Hippocampal formation (tissue), 2 donors: ENCODE data around the gene TSHZ1.

Experiments
- DNase-seq, 2 donors: peaks; one replicate each; lab custom pipeline; 2025; lab: John Stamatoyannopoulos, UW

The TSHZ1 gene

GRCh38 chr18:75207310-75208154 is 3.1 kb upstream of the TSHZ1 start:
- no peak for DNase-seq

- peak; percentile 34 to 45 for DNase-seq
These were observed 2.3 kb upstream of the TSHZ1 start for GRCh38 chr18:75208155-75208835.

GRCh38 chr18:75208836-75209128 is 1.8 kb upstream of the TSHZ1 start:
- DNase-seq: no peak

- peak; percentile 72 to 86 for DNase-seq
These were observed 1.3 kb upstream of the TSHZ1 start, which contains the start of gene PTGR3 for GRCh38 chr18:75209129-75209950. Gene PTGR3 (minus strand): TSS chr18:75209139. CDS start chr18:75209058, 81 bp downstream.

GRCh38 chr18:75209951-75210258 is 692 bp upstream of the TSHZ1 start:
- DNase-seq: no peak

- no peak for DNase-seq
These were observed 515 bp downstream of the TSHZ1 start for GRCh38 chr18:75211002-75211621.

GRCh38 chr18:75211626-75211952 is 992 bp downstream of the TSHZ1 start:
- DNase-seq: no peak

GRCh38 chr18:75211953-75212750 is 1.6 kb downstream of the TSHZ1 start:
- no peak for DNase-seq

GRCh38 chr18:75212751-75213090 is 2.1 kb downstream of the TSHZ1 start:
- no peak for DNase-seq

- DNase-seq: no peak
These were observed 3.2 kb downstream of the TSHZ1 start for GRCh38 chr18:75213611-75214331.

- DNase-seq: no peak
These were observed 3.7 kb downstream of the TSHZ1 start for GRCh38 chr18:75214332-75214690.

- no peak for DNase-seq
These were observed 4.3 kb downstream of the TSHZ1 start for GRCh38 chr18:75214766-75215510.

- DNase-seq: no peak
These were observed 5.1 kb downstream of the TSHZ1 start for GRCh38 chr18:75215663-75216062.

GRCh38 chr18:75216212-75216910 is 5.8 kb downstream of the TSHZ1 start:
- DNase-seq: no peak

- no peak for DNase-seq
These were observed 6.5 kb downstream of the TSHZ1 start for GRCh38 chr18:75216911-75217689.

GRCh38 chr18:75218065-75218923 is 7.7 kb downstream of the TSHZ1 start:
- DNase-seq: no peak

GRCh38 chr18:75219745-75220375 is 9.3 kb downstream of the TSHZ1 start:
- DNase-seq: no peak
